GM12872 (cell line): Measurements from ENCODE around the gene PROKR2.

Experiments used
- TF ChIP-seq, protein P1 (sequence below): IDR thresholded peaks from 3 replicates; pipeline ENCODE4 v1.5.1; 2011; ENCODE audit warnings: low read depth, mild to moderate bottlenecking, low read length, moderate library complexity; ENCODE audit not compliant: insufficient read depth

The PROKR2 gene

DNA sequence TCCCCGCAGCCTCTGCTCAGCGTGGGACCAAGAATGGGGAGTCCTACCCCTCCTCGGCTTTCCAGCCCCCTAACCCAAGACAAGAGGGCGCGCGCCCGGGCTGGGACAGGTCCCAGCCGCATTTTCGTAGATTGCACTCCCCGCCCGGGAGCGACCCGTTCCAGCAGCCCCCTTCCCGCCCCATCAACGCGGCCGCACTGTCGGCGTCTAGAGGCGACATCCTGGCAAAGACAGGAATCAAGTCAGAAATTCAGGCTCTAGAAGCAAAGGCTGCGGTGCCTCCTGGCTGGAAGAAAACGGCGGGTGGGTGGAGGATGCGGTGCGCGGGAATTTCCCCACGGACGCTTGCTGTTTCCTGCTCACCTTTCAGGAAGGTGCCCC, 957 bp downstream of the PROKR2 start:
- TF ChIP-seq, protein P1, sequence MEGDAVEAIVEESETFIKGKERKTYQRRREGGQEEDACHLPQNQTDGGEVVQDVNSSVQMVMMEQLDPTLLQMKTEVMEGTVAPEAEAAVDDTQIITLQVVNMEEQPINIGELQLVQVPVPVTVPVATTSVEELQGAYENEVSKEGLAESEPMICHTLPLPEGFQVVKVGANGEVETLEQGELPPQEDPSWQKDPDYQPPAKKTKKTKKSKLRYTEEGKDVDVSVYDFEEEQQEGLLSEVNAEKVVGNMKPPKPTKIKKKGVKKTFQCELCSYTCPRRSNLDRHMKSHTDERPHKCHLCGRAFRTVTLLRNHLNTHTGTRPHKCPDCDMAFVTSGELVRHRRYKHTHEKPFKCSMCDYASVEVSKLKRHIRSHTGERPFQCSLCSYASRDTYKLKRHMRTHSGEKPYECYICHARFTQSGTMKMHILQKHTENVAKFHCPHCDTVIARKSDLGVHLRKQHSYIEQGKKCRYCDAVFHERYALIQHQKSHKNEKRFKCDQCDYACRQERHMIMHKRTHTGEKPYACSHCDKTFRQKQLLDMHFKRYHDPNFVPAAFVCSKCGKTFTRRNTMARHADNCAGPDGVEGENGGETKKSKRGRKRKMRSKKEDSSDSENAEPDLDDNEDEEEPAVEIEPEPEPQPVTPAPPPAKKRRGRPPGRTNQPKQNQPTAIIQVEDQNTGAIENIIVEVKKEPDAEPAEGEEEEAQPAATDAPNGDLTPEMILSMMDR, result no peak

DNA sequence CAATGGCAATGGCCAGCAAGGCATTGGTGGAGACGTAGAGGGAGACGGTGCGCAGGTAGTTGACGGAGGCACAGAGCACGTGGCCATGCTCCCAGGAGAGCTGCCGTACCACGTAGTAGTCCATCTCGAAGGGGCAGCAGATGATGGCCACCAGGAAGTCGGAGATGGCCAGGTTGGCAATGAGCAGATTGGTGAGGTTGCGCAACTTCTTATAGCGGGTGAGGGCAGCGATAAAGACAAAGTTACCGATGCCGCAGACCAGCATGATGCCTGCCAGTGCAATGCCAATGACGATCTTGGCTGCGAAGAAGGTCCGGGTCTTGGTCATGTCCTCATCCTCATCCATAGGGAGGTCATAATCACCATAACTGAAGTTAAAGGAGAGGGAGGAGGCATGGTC, 2.8 kb downstream of the PROKR2 start:
- TF ChIP-seq, protein P1, result no peak

DNA sequence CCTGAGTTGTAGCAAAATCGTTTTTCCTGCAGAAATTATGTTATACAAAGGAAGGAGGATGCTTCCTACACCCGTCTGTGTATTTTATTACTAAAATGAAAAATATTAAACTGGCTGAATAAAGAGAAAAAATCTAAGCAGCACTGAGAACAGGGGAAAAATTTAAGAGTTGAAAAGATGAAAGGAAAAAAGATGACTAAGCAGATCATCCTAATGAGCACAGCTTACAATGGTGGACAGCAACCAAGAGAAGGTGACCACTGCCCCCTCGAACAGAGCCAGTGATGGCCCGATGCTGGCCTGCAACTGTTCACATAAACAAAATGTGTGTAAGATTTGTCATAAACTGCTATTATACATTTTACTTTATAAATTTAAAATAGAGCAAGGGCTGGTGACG, 4.2 kb downstream of the PROKR2 start:
- TF ChIP-seq, protein P1, result no peak

DNA sequence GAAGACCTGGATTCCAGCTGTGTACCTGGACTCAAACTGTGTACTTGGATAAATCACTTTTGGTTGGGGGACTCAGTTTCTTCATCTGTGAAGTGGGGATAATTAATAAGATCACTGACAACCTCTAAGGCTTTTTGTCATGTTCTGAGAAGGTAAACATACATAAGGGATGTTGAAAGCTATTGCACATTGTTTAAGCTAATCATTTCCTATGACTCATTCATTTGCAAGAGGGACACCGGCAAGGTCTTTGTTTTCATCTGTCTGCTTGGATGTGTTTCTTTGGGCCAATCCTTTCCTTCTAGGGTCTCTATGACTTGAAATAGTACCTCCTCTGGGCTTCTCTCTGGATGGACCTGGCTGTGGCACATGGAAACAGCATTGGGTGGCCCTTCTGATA, 6.8 kb downstream of the PROKR2 start:
- TF ChIP-seq, protein P1, result no peak

DNA sequence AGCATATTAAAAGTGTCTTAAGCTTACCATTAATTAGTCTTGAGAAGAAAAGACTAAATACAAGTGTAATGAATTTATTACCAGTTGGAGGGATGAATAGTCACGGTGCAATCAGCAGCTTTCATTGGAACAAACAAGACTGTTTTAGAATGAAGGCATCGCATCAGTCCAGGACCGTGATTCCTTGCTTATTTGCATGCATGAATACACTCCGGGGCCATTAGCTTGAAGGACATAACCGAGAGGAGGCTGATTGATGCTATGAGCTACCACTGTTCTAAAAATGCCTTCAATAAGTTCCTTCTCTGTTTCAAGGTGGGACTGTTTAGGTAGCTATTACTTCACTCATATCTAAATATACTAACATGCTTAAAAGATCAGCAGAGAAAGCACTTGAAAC, 17.9 kb downstream of the PROKR2 start:
- TF ChIP-seq, protein P1, result no peak

DNA sequence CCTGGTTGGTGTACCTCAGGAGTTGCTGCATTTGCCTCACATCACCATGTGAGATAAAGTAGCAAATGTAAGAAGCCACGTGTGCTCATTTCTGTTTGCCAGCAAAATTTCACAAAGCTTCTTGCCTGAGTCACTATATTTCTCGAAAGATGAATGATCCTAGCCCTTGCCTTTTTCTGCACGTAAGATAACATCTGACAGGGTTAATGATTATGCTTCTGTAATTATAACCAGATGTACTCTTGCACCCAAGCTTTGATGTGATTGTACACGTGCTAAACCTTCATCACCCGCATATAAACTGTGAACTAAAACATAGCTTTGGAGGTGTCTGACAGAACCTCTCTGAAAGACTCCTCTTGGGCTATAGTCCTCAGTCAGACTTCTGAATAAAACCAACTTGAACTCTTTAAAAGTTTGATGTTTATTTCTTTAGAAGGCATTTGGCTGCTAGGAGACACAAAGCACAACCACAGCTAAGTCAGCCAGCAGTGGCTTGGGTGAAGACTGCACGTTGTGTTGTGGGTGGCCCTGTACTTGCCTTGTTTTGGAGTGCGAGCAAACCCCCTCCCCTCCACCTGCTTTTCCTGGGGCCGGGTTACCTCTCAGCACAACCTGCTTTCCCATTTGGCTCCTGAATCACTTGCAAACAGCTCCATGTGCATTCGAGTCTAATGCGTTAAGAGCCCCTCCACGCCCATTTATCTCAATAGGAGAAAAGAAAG, 19.3 kb downstream of the PROKR2 start:
- TF ChIP-seq, protein P1, result no peak

DNA sequence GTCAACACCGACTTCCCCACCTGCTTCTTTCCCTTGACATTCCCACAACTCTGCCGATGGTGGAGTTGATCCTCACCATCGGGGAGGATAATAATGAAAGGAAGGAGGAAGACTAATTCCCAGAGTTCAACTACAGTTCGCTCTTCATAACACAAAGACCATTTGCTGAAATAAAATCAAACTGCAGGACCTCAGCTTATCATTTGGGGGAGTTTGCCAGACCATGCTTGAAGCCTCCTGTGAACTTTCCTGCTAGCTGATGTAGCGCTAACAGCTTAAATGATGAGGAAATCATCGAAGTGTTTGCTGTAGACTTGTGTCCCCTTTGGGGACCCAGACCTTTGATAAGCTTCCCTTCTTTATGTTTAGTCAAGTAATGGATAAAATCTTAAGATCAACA, 26.2 kb downstream of the PROKR2 start:
- TF ChIP-seq, protein P1, result no peak
